Measurements from ENCODE around the gene LAMB4.

Gene LAMB4

GRCh38 chr7:108016841-108017775 is 113.1 kb downstream of the LAMB4 start:
- no peak for DNase-seq (ENCODE audit: low read depth, low spot score)

- DNase-seq (ENCODE audit: low read depth, low spot score), result no peak
Measured at GRCh38 chr7:108015740-108016139, 114.4 kb downstream of the LAMB4 start.

- no peak for DNase-seq (ENCODE audit: low read depth, low spot score)
Measured at GRCh38 chr7:108014747-108015682, 115.1 kb downstream of the LAMB4 start.

- DNase-seq (ENCODE audit: low read depth, low spot score), result no peak
Measured at GRCh38 chr7:108014215-108014614, 115.9 kb downstream of the LAMB4 start.

GRCh38 chr7:108012499-108013430 is 117.4 kb downstream of the LAMB4 start:
- DNase-seq (ENCODE audit: low read depth, low spot score), result no peak

- DNase-seq (ENCODE audit: low read depth, low spot score), result no peak
Measured at GRCh38 chr7:108010377-108010776, 119.8 kb downstream of the LAMB4 start.

- DNase-seq (ENCODE audit: low read depth, low spot score), result no peak
Measured at GRCh38 chr7:108009873-108010272, 120.3 kb downstream of the LAMB4 start.

- no peak for DNase-seq (ENCODE audit: low read depth, low spot score)
Measured at GRCh38 chr7:108008827-108009226, 121.3 kb downstream of the LAMB4 start.

- DNase-seq (ENCODE audit: low read depth, low spot score), result no peak
Measured at GRCh38 chr7:108008240-108008639, 121.9 kb downstream of the LAMB4 start.

GRCh38 chr7:108007762-108008161 is 122.4 kb downstream of the LAMB4 start:
- DNase-seq (ENCODE audit: low read depth, low spot score), result no peak

GRCh38 chr7:108007261-108007660 is 122.9 kb downstream of the LAMB4 start:
- DNase-seq (ENCODE audit: low read depth, low spot score), result no peak

GRCh38 chr7:108004220-108005142 is 125.7 kb downstream of the LAMB4 start:
- no peak for DNase-seq (ENCODE audit: low read depth, low spot score)

GRCh38 chr7:108003599-108003935 is 126.6 kb downstream of the LAMB4 start:
- no peak for DNase-seq (ENCODE audit: low read depth, low spot score)

- peak; percentile 59 for DNase-seq (ENCODE audit: low read depth, low spot score)
Measured at GRCh38 chr7:108002726-108003598, 127.2 kb downstream of the LAMB4 start, which contains the start of gene LAMB1. TSS of gene LAMB1 (minus strand) at chr7:108003161. CDS start at chr7:108002885, 276 bp downstream.

GRCh38 chr7:108001764-108002725 is 128.1 kb downstream of the LAMB4 start:
- DNase-seq (ENCODE audit: low read depth, low spot score), result no peak

GRCh38 chr7:108000875-108001763 is 129.0 kb downstream of the LAMB4 start:
- no peak for DNase-seq (ENCODE audit: low read depth, low spot score)
